K562 (cell line): ENCODE results near the gene CHPF. TPM values are rescaled to one million over a fixed set of nuclear protein-coding genes. Genes with fewer than 3 reads are reported as not detected.

Source experiments
- CHD1 ChIP-seq: fragments of 200-600 bp; sonication (generic); IDR thresholded peaks from one replicate; pipeline ENCODE4 v1.6.1; 2012; ENCODE audit warnings: mild to moderate bottlenecking, moderate library complexity, low read length, inconsistent platforms
- CTBP1 ChIP-seq: fragments of 450-650 bp; IDR thresholded peaks from 2 replicates; pipeline ENCODE4 v1.6.1; 2016; ENCODE audit warnings: borderline replicate concordance
- CUX1 ChIP-seq: fragments of 200-800 bp; sonication (Bioruptor generic); IDR thresholded peaks from 2 replicates; pipeline ENCODE4 v1.6.1; 2016; ENCODE audit warnings: missing genetic modification characterization, missing compliant biosample characterization
- GTF2A2 ChIP-seq: IDR thresholded peaks from 2 replicates; pipeline ENCODE4 v1.6.1; 2016; ENCODE audit warnings: mild to moderate bottlenecking, missing genetic modification characterization, missing compliant biosample characterization
- HDAC3 ChIP-seq: fragments of 450-650 bp; IDR thresholded peaks from 2 replicates; pipeline ENCODE4 v1.6.1; 2018; ENCODE audit warnings: borderline replicate concordance, mild to moderate bottlenecking, moderate library complexity; ENCODE audit not compliant: partially characterized antibody
- HIVEP1 ChIP-seq: fragments of 250-450 bp; sonication (Bioruptor Pico); IDR thresholded peaks from 2 replicates; pipeline ENCODE4 v1.4.0; 2020; ENCODE audit warnings: mild to moderate bottlenecking
- MIER1 ChIP-seq: fragments of 450-650 bp; IDR thresholded peaks from 2 replicates; pipeline ENCODE4 v1.6.1; 2016; ENCODE audit warnings: antibody characterized with exemption, mild to moderate bottlenecking, low read depth
- NFXL1 ChIP-seq: fragments of 450-650 bp; formaldehyde crosslinking; IDR thresholded peaks from 2 replicates; pipeline ENCODE4 v1.4.0; 2021; ENCODE audit warnings: mild to moderate bottlenecking
- TSC22D4 ChIP-seq: fragments of 450-650 bp; IDR thresholded peaks from 2 replicates; pipeline ENCODE4 v1.6.1; 2016; ENCODE audit warnings: missing genetic modification characterization, missing biosample characterization, control low read depth
- ZBTB7A ChIP-seq: IDR thresholded peaks from 2 replicates; pipeline ENCODE4 v1.6.1; 2011; ENCODE audit warnings: low read depth, mild to moderate bottlenecking, low read length, moderate library complexity, borderline replicate concordance; ENCODE audit not compliant: control insufficient read depth
- ZFP30 ChIP-seq: fragments of 250-450 bp; sonication (Bioruptor Pico); IDR thresholded peaks from 2 replicates; pipeline ENCODE4 v1.8.0; 2022; ENCODE audit warnings: moderate library complexity, mild to moderate bottlenecking, inconsistent platforms, borderline replicate concordance
- ZNF121 ChIP-seq: sonication (generic); formaldehyde crosslinking; conservative IDR thresholded peaks from 2 replicates; pipeline ENCODE4 v1.8.0; 2022; ENCODE audit warnings: missing genetic modification reagents
- ZNF316 ChIP-seq: fragments of 450-650 bp; IDR thresholded peaks from 2 replicates; pipeline ENCODE4 v1.6.1; 2016
- ZNF764 ChIP-seq: fragments of 250-450 bp; sonication (Bioruptor Pico); IDR thresholded peaks from 2 replicates; pipeline ENCODE4 v1.4.0; 2020; ENCODE audit warnings: low read depth, mild to moderate bottlenecking, moderate library complexity
- polyA plus RNA-seq, 8 experiments: library from polyadenylated mRNA; depleted of rRNA in 4 of 8; stranded (reverse) in 5 of 8; unstranded in 3 of 8; fragments of >200 nt; fragmentation: Nextera tagmentation in 2 of 8; fragmentation: Illumina TruSeq in 1 of 8; extraction: Ambion mirVana in 2 of 8; extraction: Trizol in 1 of 8; gene quantifications; 2 replicates each; pipeline versions ENCODE4 v1.2.1 to v1.2.3, GENCODE V29; 2011 to 2014; ENCODE audit warnings: inconsistent platforms in 1 of 8, missing spikeins in 1 of 8
- total RNA-seq, 7 experiments: library from RNA; depleted of rRNA in 6 of 7; stranded (reverse); fragments of >200 nt in 6 of 7; fragmentation: Illumina TruSeq in 2 of 7; extraction: Trizol in 2 of 7; gene quantifications; 2 replicates each; pipeline versions ENCODE4 v1.2.1 to v1.2.3, GENCODE V29; 2011 to 2021; ENCODE audit warnings: low replicate concordance in 1 of 7
- TF ChIP-seq, protein P1 (sequence below): fragments of 250-450 bp; sonication (Bioruptor Pico); IDR thresholded peaks from 2 replicates; pipeline ENCODE4 v1.8.0; 2022; ENCODE audit warnings: inconsistent platforms, mild to moderate bottlenecking, moderate library complexity, borderline replicate concordance
- TF ChIP-seq, protein P2 (sequence below): fragments of 450-650 bp; IDR thresholded peaks from 2 replicates; pipeline ENCODE4 v1.6.1; 2016; ENCODE audit warnings: mild to moderate bottlenecking
- TF ChIP-seq, protein P3 (sequence below): fragments of 250-450 bp; sonication (Bioruptor Pico); IDR thresholded peaks from 2 replicates; pipeline ENCODE4 v1.4.0; 2020; ENCODE audit warnings: mild to moderate bottlenecking

CHPF gene
- total and polyA plus RNA-seq, 9 of the 15 experiments (the other 6 are each of a cell fraction or from before 2014, with no cell fraction given) = 0.15 to 57.2 (median 7.9) TPM

DNA sequence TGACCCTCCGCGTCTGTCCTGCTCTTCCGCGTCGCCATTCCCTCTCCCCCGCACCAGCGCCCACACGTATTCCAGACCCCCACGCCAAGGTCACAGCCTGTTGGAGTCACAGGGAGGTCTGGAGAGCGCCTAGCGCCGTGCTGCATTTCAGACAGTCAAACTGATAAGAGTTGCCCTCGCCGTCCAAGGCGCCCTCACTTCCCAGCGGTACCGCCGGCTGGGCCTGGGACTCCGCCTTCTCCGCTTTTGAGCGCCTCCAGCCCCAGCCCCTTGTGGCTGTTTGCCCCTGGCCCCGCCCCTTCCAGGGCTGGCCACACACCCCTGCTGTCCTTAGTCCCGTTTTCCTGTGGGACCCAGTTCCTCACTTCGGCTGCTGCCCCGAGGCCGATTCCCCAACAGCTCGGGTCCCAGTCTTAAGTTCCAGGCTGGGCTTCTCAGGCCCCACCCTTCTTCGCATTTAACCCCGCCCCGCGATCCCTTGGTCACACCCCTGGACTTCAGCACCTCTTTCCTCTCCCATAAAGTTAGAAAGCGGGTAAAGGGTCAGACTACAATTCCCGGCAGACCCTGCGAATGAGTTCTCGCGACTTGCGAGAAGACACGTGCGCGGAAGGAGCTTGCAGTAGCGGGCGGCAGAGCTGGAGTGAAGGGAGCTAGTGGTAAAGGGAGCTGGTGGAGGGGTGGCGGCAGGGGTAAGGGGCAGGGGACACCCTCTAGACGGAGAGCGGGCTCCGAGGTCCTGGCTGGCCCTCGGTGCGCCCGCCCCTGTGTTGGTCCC is 45.1 kb downstream of the CHPF start, which contains the start of gene GMPPA (continued):
- TF ChIP-seq CUX1 (CRISPR knock-in tag) = no peak
- TF ChIP-seq MIER1 = no peak
- TF ChIP-seq CTBP1 = peak; percentile 70; the same call in 1 of the 2 replicates
- no peak for TF ChIP-seq ZNF316
- TF ChIP-seq ZFP30 (CRISPR knock-in tag) = no peak
- no peak for TF ChIP-seq HDAC3
- TF ChIP-seq ZNF764 = no peak
- TF ChIP-seq ZBTB7A = no peak
- no peak for TF ChIP-seq HIVEP1 (CRISPR knock-in tag)
- TF ChIP-seq, protein P1, sequence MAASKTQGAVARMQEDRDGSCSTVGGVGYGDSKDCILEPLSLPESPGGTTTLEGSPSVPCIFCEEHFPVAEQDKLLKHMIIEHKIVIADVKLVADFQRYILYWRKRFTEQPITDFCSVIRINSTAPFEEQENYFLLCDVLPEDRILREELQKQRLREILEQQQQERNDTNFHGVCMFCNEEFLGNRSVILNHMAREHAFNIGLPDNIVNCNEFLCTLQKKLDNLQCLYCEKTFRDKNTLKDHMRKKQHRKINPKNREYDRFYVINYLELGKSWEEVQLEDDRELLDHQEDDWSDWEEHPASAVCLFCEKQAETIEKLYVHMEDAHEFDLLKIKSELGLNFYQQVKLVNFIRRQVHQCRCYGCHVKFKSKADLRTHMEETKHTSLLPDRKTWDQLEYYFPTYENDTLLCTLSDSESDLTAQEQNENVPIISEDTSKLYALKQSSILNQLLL (CRISPR knock-in tag) = no peak
- TF ChIP-seq, protein P2, sequence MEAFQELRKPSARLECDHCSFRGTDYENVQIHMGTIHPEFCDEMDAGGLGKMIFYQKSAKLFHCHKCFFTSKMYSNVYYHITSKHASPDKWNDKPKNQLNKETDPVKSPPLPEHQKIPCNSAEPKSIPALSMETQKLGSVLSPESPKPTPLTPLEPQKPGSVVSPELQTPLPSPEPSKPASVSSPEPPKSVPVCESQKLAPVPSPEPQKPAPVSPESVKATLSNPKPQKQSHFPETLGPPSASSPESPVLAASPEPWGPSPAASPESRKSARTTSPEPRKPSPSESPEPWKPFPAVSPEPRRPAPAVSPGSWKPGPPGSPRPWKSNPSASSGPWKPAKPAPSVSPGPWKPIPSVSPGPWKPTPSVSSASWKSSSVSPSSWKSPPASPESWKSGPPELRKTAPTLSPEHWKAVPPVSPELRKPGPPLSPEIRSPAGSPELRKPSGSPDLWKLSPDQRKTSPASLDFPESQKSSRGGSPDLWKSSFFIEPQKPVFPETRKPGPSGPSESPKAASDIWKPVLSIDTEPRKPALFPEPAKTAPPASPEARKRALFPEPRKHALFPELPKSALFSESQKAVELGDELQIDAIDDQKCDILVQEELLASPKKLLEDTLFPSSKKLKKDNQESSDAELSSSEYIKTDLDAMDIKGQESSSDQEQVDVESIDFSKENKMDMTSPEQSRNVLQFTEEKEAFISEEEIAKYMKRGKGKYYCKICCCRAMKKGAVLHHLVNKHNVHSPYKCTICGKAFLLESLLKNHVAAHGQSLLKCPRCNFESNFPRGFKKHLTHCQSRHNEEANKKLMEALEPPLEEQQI = no peak
- TF ChIP-seq, protein P3, sequence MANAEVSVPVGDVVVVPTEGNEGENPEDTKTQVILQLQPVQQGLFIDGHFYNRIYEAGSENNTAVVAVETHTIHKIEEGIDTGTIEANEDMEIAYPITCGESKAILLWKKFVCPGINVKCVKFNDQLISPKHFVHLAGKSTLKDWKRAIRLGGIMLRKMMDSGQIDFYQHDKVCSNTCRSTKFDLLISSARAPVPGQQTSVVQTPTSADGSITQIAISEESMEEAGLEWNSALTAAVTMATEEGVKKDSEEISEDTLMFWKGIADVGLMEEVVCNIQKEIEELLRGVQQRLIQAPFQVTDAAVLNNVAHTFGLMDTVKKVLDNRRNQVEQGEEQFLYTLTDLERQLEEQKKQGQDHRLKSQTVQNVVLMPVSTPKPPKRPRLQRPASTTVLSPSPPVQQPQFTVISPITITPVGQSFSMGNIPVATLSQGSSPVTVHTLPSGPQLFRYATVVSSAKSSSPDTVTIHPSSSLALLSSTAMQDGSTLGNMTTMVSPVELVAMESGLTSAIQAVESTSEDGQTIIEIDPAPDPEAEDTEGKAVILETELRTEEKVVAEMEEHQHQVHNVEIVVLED (CRISPR knock-in tag) = no peak
- no peak for TF ChIP-seq NFXL1 (CRISPR knock-in tag)
- TF ChIP-seq GTF2A2 (tag) = no peak
- TF ChIP-seq ZNF121 (CRISPR knock-in tag) = no peak
- peak; percentile 7 for TF ChIP-seq CHD1
- no peak for TF ChIP-seq TSC22D4
